Raji (cell line): Measurements from ENCODE around the gene GATB.

Experiments used
- POLR2A ChIP-seq: IDR thresholded peaks from 2 replicates; pipeline ENCODE4 v1.6.1; 2011; ENCODE audit warnings: low read depth, low read length, control low read depth; ENCODE audit not compliant: insufficient read depth

Gene GATB

GRCh38 chr4:151698213-151698612, 62.6 kb downstream of the GATB start:
- no peak for TF ChIP-seq POLR2A

DNA sequence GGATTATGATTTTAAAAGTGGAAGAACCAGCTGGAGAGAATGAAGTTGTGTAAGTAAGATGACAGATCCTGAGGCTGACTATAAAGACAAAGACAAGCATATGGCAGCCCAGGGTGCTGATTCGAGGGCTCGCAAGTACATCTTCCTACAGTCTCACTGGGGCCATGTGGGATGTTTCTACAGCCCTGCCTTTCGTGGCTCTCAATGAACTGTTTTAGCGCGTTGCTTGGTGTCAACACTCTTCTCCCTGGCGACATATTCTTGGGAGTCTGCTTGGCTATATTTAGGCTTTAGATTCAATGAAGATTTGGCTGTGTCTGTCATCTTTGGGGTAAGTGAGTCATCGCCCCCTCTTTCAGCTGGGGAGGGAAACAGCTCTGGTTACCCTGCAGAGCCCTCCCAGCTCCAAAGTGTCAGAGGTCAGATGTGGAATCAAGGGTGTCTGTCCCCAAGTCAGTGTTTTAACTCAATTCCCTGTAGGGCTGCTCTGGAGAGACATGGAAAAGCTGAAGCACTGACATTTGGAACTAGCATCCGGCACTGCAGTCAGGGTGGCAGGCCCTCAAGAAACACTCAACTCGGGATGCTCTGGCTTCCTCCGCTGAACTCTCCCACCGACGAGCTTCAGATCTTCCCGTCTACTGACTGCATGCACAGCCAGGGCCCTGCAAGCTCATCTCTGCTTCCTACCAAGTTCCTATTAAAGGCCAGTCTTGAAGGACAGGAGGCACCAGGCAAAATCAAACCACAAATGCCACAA, 65.7 kb downstream of the GATB start:
- TF ChIP-seq POLR2A, result no peak

- TF ChIP-seq POLR2A, result no peak
Observed at GRCh38 chr4:151692821-151693673, 67.8 kb downstream of the GATB start.

GRCh38 chr4:151692443-151692782, 68.4 kb downstream of the GATB start:
- TF ChIP-seq POLR2A, result no peak

GRCh38 chr4:151691639-151692442, 69.0 kb downstream of the GATB start:
- TF ChIP-seq POLR2A, result no peak

- TF ChIP-seq POLR2A, result no peak
Observed at GRCh38 chr4:151690876-151691275, 69.9 kb downstream of the GATB start.

DNA sequence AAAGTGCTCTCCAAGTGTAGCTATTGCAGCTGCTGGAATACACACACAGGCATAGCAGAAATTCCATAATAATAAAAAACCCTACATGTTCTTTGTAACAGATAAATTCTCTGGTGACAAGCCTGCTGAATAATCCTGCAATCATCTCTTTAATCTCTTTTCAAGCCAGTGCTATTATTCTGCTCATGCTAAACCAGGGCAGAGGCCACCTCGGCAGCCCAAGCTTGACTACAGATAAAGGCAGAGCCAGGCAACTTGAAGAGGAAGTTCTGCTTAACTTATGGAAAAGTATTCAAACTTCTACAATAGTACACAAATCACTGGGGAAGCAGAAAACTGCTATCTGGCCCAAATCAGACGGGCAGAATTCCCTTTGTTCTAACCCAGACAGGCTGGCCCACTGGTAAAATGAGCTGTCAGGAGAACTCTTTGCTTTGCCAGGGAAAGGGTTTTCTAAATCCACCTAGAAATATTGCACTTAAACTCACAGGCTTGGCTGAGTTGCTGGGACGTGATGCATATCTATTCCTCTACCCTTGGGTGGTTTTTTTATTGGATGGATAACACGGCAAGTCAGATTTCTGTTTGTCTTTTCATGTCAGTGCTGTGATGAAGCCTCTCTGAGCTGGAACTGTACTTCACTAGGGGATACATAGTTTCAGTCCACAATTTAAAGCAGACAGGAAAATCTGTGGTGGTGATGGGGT, 70.5 kb downstream of the GATB start:
- TF ChIP-seq POLR2A, result no peak

DNA sequence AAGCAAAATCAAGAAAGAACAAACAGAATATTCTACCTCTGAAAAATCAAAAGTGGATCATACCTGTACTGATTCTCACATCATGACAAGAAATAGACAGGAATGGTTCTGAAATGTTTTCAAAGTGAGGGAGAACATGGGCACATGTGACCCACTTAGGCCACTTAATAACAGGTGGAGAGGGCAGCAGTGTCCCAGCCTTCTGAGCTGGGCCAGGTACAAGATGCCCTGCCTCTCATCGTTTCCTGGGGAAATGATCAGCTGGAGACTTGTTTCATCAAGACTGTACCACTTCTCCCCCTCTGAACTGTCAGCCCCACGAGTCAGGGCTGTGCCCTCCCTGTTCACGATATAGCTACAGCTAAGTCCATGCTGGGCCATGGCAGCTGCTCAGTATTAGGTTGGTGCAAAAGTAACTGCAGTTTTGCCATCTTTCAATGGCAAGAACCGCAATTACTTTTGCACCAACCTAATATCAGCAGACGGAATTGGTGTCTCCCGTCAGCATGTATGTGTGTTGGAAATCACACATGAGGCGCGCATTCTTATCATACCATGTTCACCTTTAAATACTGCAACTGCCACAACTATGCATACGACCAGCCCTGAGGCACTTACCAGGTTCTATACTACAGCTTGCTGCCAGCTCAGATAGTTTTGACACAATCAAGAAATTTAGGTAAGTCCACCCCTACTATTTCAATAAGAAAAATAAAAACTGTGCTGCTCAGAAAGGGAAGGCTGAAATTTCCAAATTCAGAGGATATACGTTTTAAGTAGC, 71.4 kb downstream of the GATB start:
- TF ChIP-seq POLR2A, result no peak

GRCh38 chr4:151688785-151689043, 72.1 kb downstream of the GATB start:
- no peak for TF ChIP-seq POLR2A

DNA sequence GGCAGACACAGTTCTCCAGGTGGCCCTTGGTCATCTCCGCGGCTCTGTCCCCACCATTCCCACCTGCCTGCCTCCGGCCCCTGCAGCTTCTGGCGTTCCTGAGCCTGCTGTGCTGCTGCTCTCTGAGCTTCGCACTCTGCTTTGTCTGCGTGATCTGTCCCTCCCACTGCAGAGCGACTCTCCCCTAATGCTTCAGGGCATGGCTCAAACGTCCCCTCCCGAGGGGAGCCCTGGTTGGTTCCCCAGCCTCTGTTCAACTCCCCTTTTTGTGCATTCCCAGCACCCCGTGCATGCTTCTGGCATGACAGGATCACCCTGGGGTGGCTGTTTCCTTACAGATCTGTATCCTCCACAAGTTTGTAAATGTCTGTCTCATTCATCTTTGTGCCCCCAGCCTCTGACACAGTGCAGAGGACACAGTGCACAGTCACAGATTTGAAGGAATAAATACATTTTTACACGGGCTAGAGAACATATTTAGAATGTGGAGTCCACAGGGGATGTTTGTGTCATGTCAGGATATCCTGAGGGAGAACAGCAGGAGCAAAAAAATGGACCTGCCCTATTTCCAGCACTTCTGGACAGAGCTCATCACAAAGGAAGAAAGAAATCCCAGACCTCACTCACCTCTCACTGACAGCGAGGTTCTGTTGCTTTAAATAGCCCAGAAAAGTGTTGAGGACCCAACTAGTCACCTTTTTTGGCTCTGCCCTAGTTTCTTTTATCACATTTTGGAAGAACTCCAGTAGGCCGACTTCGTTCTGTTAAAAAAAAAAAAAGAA, 72.6 kb downstream of the GATB start:
- no peak for TF ChIP-seq POLR2A

DNA sequence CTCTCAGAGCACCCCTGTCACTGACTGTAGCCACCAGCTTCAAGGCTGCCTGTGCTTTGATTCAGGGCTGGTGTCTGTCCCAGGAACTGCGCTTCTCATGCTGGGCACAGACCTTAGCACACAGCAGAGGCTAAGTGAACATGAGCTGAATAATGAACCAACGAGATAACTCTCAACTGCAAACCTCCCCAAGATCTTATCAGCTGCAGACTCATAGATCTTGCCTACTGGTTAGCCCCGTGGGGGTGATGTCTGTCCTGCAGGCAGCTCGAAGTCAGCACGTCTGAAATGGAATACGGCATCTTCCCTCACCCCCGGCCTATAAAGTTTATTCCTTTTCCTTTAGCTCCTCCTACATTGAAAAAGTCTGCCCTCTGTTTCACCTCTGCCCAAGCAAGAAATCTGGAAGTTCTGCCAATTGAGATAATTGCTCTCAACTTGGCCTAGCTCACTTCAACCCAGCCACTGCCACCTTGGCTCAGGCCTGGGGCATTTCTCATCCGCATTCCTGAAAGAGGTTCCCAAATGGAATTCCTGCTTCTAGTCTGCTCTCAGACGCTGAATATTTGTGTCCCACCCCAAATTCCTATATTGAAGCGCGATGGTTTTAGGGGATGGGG, 73.7 kb downstream of the GATB start:
- no peak for TF ChIP-seq POLR2A

DNA sequence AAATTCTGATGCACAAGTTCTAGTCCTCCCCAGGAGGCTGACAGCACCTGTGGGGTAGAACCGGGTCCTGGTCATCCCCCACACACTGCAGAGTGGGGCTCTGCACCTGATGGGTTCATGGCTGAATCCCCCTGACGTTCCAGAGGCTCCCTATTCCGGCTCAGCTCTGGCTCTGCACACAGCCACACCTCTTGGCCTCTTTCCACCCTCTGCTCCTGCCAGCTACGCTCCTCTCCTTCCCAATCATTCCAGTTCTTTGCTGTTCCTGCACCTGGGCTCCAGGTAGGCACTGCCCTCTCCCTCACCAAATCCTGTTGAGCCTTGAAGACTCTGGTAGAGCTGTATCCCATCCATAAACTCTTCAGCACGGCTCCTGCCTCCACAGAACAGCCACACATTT, 75.5 kb downstream of the GATB start:
- TF ChIP-seq POLR2A, result no peak

- no peak for TF ChIP-seq POLR2A
Observed at GRCh38 chr4:151681085-151681484, 79.7 kb downstream of the GATB start.
